Islet of Langerhans (tissue), 1 donor: ENCODE measurements around the gene SLX9.
"Not testable (repeated sequence)": the region's sequence is repeated elsewhere in the genome, so short reads cannot be mapped to it uniquely, and the experiment has no call there.

Source experiments
- FAIRE-seq: peaks from one replicate; lab custom pipeline; 2011; peaks lifted over from hg19 to GRCh38; lab: Jason Lieb, UNC

Gene SLX9

GRCh38 chr21:44916965-44917364 is 22.9 kb upstream of the SLX9 start:
- FAIRE-seq: no peak

GRCh38 chr21:44917446-44918106 is 22.3 kb upstream of the SLX9 start:
- no peak for FAIRE-seq

GRCh38 chr21:44918107-44918470 is 21.7 kb upstream of the SLX9 start:
- FAIRE-seq: no peak

GRCh38 chr21:44918581-44919033 is 21.2 kb upstream of the SLX9 start:
- FAIRE-seq: no peak

- FAIRE-seq: no peak
These were observed 20.5 kb upstream of the SLX9 start for GRCh38 chr21:44919111-44919912.

GRCh38 chr21:44919913-44920693 is 19.7 kb upstream of the SLX9 start:
- no peak for FAIRE-seq

GRCh38 chr21:44920694-44921604 is 18.9 kb upstream of the SLX9 start, which contains the start of gene ITGB2:
ITGB2 (minus strand) TSS chr21:44920899; CDS start chr21:44910782, 10,117 bp downstream.
- FAIRE-seq: no peak

- FAIRE-seq: no peak
These were observed 17.9 kb upstream of the SLX9 start for GRCh38 chr21:44921928-44922327.

GRCh38 chr21:44923480-44924084 is 16.2 kb upstream of the SLX9 start:
- FAIRE-seq: no peak

GRCh38 chr21:44924606-44925377 is 15.0 kb upstream of the SLX9 start:
- no peak for FAIRE-seq

GRCh38 chr21:44925378-44925755 is 14.5 kb upstream of the SLX9 start:
- FAIRE-seq: no peak

- no peak for FAIRE-seq
These were observed 13.3 kb upstream of the SLX9 start for GRCh38 chr21:44926331-44927101.

GRCh38 chr21:44927259-44927586 is 12.6 kb upstream of the SLX9 start:
- FAIRE-seq: no peak

- FAIRE-seq: no peak
These were observed 12.0 kb upstream of the SLX9 start for GRCh38 chr21:44927587-44928461.

GRCh38 chr21:44928500-44929241 is 11.2 kb upstream of the SLX9 start:
- not testable (repeated sequence) for FAIRE-seq

- no peak for FAIRE-seq
These were observed 10.5 kb upstream of the SLX9 start for GRCh38 chr21:44929242-44929798.

- FAIRE-seq: no peak
These were observed 9.9 kb upstream of the SLX9 start for GRCh38 chr21:44929799-44930542.
